ENCODE results near the gene PIP5K1A. TPM values are rescaled to one million over a fixed set of nuclear protein-coding genes. Genes with fewer than 3 reads are reported as not detected.

Gene PIP5K1A
- total and polyA plus RNA-seq, 2 experiments from 2014 or later: 35.1 to 62.8 TPM

DNA sequence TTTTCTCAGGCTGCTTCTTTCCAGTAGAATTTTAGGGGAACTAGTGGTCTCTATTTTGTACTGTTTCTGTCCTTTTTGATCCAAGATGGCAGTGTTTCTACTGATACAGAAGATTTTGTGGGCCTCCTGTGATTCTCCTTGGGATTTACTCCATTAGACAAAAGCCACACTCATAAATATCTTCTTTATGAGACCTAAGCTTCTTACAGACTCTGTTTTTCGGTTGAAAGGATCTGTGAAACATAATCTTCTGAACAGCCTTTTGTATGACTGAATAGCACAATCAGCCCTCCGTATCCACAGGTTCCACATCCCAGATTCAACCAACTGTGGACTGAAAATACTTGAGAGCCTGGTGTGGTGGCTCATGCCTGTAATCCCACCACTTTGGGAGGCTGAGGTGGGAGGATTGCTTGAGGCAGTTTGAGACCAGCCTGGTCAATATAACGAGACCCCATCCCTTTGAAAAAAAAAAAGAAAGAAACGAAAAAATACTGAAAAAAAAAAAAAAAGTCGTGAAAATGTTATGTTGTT lies 45.4 kb downstream of the PIP5K1A start:
- H3K4me2 ChIP-seq (ENCODE audit: unreplicated experiment): no peak overlapping the region
- H3K27ac ChIP-seq: no peak overlapping the region
- H3K9me2 ChIP-seq (ENCODE audit: insufficient read depth): no peaks in the 10 kb centered on the region
- no peaks in the 10 kb centered on the region for H3K9me3 ChIP-seq (ENCODE audit: low read depth)
- no peak overlapping the region for H3K4me3 ChIP-seq
- no peak overlapping the region for H3K9ac ChIP-seq
- TF ChIP-seq EZH2phosphoT487 (IDR thresholded peaks at IDR 0.05; ENCODE audit: insufficient read depth, low read depth) (no peak), EZH2 (IDR thresholded peaks at IDR 0.05; ENCODE audit: insufficient read depth, poor library complexity, severe bottlenecking) (no peak)
- H3K79me2 ChIP-seq (ENCODE audit: insufficient read depth): peaks cover 76% of the 10 kb centered on the region
- H3F3A ChIP-seq (ENCODE audit: insufficient read depth): peaks cover 71% of the 10 kb centered on the region
- in situ Hi-C loops (cut with MboI): no loop called here
- H3K27me3 ChIP-seq (replicated peaks; ENCODE audit: insufficient read depth): no peaks in the 10 kb centered on the region
- no peak for DNase-seq
- peaks cover 88% of the 10 kb centered on the region for H3K36me3 ChIP-seq (ENCODE audit: low read depth)
- H4K20me1 ChIP-seq (ENCODE audit: insufficient read depth): no peaks in the 10 kb centered on the region; the same call in 1 of the 2 replicates
- peaks cover 3% of the 10 kb centered on the region for H3K4me1 ChIP-seq (ENCODE audit: insufficient read depth)
- H2AFZ ChIP-seq: no peak overlapping the region
- 89% methylated on average over 5 of the region's 5 CpGs for WGBS, 2 experiments (ENCODE audit: low coverage in 1 of 2, low lambda C conversion rate in 2 of 2, missing lambda C conversion rate in 2 of 2)

DNA sequence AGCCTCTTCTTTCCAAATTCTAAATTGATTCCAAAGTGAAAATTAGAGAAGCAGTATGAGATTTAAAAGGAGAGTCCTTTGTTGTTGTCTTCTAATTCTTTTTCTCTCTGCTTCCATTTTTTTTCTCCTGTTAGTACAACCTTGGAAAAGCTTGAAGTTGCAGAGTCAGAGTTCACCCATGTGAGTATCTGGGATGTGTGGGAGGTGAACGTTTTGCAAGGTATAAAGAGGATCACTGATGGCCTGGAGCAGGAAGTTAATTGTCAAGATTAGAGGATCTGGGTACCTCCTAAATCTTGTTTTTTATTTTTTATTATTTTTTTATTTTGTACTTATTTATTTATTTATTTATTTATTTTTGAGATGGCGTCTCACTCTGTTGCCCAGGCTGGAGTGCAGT lies 48.4 kb downstream of the PIP5K1A start:
- Histone ChIP-seq H3K9me2 (ENCODE audit: insufficient read depth) (no peaks in the 10 kb centered on the region), H3K4me1 (ENCODE audit: insufficient read depth) (no peaks in the 10 kb centered on the region), H3K27ac (no peak overlapping the region), H3K4me2 (ENCODE audit: unreplicated experiment) (no peak overlapping the region), H3K27me3 (replicated peaks; ENCODE audit: insufficient read depth) (no peaks in the 10 kb centered on the region), H3K79me2 (ENCODE audit: insufficient read depth) (peaks cover 46% of the 10 kb centered on the region), H3F3A (ENCODE audit: insufficient read depth) (peaks cover 80% of the 10 kb centered on the region), H3K4me3 (no peak overlapping the region), H3K36me3 (ENCODE audit: low read depth) (peaks cover 77% of the 10 kb centered on the region), H3K9ac (no peak overlapping the region), H3K9me3 (ENCODE audit: low read depth) (no peaks in the 10 kb centered on the region), H4K20me1 (ENCODE audit: insufficient read depth) (no peaks in the 10 kb centered on the region), H2AFZ (no peak overlapping the region)
- no peak for TF ChIP-seq EZH2 (IDR thresholded peaks at IDR 0.05; ENCODE audit: insufficient read depth, poor library complexity, severe bottlenecking)
- TF ChIP-seq EZH2phosphoT487 (IDR thresholded peaks at IDR 0.05; ENCODE audit: insufficient read depth, low read depth): no peak
- in situ Hi-C loops (cut with MboI): no loop called here
- WGBS, 2 experiments (ENCODE audit: low coverage in 1 of 2, low lambda C conversion rate in 2 of 2, missing lambda C conversion rate in 2 of 2): 73 to 81% methylated on average over 2 of the region's 2 CpGs
- no peak for DNase-seq

DNA sequence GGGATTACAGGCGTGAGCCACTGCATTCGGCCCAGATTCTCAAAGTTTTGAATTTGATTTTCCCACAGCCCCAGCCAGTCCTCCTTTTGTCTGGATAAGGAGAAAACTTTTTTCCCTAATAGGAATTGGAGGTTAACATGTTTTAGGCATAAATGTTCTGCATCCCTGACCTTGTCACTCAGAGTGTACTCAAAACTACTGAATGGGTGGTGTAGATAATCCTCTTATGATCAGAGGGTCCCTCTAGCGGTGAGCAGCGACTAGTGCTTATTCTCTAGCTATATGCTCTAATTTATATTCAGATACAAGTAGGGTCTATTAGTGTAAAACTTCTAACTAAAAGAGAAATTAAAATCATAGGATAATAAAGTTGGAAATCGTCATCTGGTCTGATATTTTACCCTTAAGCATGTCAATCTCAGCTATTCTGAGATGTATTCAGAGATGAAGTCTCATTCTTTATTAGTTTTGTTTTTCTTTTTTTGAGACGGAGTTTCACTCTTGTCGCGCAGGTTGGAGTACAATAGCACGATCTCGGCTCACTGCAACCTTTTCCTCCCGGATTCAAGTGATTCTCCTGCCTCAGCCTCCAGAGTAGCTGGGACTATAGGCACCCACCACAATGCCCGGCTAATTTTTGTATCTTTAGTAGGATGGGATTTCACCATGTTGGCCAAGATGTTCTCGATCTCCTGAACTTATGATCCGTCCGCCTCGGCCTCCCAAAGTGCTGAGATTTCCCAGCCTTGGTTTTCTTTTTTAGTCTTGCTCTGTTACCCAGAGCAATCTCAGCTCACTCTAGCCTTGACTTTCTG lies 53.5 kb downstream of the PIP5K1A start:
- Histone ChIP-seq H3K27ac (peak overlapping the region; percentile 40), H3K4me2 (ENCODE audit: unreplicated experiment) (no peak overlapping the region), H3F3A (ENCODE audit: insufficient read depth) (peaks cover 71% of the 10 kb centered on the region), H3K9me2 (ENCODE audit: insufficient read depth) (no peaks in the 10 kb centered on the region), H3K4me3 (no peak overlapping the region), H3K27me3 (replicated peaks; ENCODE audit: insufficient read depth) (no peaks in the 10 kb centered on the region), H3K79me2 (ENCODE audit: insufficient read depth) (peaks cover 20% of the 10 kb centered on the region), H3K9me3 (ENCODE audit: low read depth) (no peaks in the 10 kb centered on the region), H3K4me1 (ENCODE audit: insufficient read depth) (peaks cover 10% of the 10 kb centered on the region; the same call in 1 of the 2 replicates), H3K36me3 (ENCODE audit: low read depth) (peaks cover 37% of the 10 kb centered on the region), H4K20me1 (ENCODE audit: insufficient read depth) (no peaks in the 10 kb centered on the region), H3K9ac (no peak overlapping the region), H2AFZ (no peak overlapping the region)
- in situ Hi-C loops (cut with MboI): no loop called here
- DNase-seq: peak; percentile 90
- no peak for TF ChIP-seq EZH2 (IDR thresholded peaks at IDR 0.05; ENCODE audit: insufficient read depth, poor library complexity, severe bottlenecking)
- TF ChIP-seq EZH2phosphoT487 (IDR thresholded peaks at IDR 0.05; ENCODE audit: insufficient read depth, low read depth): no peak
- whole genome bisulfite sequencing, 2 experiments (ENCODE audit: low coverage in 1 of 2, low lambda C conversion rate in 2 of 2, missing lambda C conversion rate in 2 of 2): 56 to 60% methylated on average over 16 of the region's 16 CpGs

DNA sequence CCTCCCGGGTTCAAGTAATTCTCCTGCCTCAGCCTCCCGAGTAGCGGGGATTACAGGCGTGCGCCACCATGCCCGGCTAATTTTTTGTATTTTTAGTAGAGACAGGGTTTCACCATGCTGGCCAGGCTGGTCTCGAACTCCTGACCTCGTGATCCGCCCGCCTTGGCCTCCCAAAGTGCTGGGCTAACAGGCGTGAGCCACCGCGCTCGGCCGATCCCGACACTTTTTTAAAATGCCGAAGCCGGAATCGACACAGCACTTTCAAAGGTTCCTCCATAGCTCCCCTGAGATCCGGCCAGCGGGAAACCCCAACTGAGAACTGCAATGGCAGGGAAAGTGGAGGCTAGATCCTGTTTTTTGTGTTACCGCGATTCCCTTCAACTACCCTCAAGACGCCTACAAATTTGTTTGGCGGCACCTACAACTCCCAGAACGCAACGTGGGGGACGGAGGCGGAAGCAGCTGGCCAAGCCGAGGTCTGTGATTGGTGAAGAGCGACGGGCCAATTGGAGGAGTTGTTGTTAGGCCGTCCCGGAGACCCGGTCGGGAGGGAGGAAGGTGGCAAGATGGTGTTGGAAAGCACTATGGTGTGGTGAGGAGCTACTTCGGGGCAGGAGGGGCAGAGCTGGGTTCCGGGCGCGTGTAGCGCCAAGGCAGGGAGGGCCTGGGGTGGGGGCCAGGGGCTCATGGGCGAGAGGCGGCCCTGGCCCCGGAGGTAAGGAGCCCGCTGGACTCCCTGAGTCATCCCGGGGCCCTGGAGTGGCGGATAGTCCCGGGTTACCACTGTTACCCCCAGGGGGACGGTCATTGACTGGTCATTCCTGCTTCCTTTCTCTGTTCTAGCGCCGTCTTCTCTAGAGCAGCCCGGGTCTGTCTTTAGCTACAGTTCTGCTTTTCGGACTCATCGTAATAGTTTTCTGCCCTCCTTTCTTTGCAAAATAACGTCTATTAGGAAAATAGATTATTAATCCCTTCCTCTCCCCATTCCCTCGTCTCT lies 56.2 kb downstream of the PIP5K1A start, which contains the start of gene PSMD4:
PSMD4 (plus strand) TSS at position 518 of the 997 bp plus-strand sequence; CDS start at position 567, 49 bp downstream.
- peak within 1 kb of the TSS; percentile 76 for H3K27ac ChIP-seq
- H3K9me3 ChIP-seq (ENCODE audit: low read depth): no peaks in the 10 kb centered on the region
- no peaks in the 10 kb centered on the region for H3K27me3 ChIP-seq (replicated peaks; ENCODE audit: insufficient read depth)
- peaks cover 5% of the 10 kb centered on the region; the same call in 1 of the 2 replicates for H4K20me1 ChIP-seq (ENCODE audit: insufficient read depth)
- TF ChIP-seq EZH2phosphoT487 (IDR thresholded peaks at IDR 0.05; ENCODE audit: insufficient read depth, low read depth): no peak
- no peak for TF ChIP-seq EZH2 (IDR thresholded peaks at IDR 0.05; ENCODE audit: insufficient read depth, poor library complexity, severe bottlenecking)
- peak within 1 kb of the TSS; percentile 86 for H3K9ac ChIP-seq
- WGBS, 2 experiments (ENCODE audit: low coverage in 1 of 2, low lambda C conversion rate in 2 of 2, missing lambda C conversion rate in 2 of 2): 8 to 10% methylated on average over 41 to 56 of the region's 56 CpGs
- peaks cover 46% of the 10 kb centered on the region for H3K79me2 ChIP-seq (ENCODE audit: insufficient read depth)
- peaks cover 50% of the 10 kb centered on the region for H3F3A ChIP-seq (ENCODE audit: insufficient read depth)
- H3K9me2 ChIP-seq (ENCODE audit: insufficient read depth): no peaks in the 10 kb centered on the region
- in situ Hi-C loops (cut with MboI): no loop called here
- DNase-seq: peak; percentile 98
- H3K36me3 ChIP-seq (ENCODE audit: low read depth): peaks cover 12% of the 10 kb centered on the region
- H2AFZ ChIP-seq: peak within 1 kb of the TSS; percentile 86
- H3K4me3 ChIP-seq: peak within 1 kb of the TSS; percentile 95
- peak within 1 kb of the TSS; percentile 98 for H3K4me2 ChIP-seq (ENCODE audit: unreplicated experiment)
- peaks cover 10% of the 10 kb centered on the region; the same call in 1 of the 2 replicates for H3K4me1 ChIP-seq (ENCODE audit: insufficient read depth)
